ENCODE measurements around the gene IGF2R.

IGF2R gene

DNA sequence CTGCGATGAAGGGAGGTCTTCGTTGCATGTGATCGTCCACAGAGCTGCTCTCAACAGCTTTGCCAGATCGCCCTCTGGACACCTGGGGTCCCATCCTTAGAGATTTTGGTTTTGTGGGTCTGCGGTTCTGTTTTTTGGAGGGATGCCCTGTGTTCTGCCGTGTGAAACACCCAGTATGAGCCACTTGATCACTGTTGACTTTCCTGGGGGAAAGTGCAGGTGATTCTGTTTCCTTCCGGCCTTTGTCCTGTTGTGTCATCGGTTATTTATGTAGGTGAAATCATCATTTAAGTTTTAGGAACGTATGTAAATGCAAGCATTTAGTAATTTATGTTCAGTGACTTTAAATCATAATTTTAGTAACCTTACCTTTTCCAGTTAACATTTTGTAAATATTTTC lies 96.3 kb downstream of the IGF2R start:
- no peak for TF ChIP-seq EZH2 (IDR thresholded peaks at IDR 0.05; ENCODE audit: borderline replicate concordance, low read depth, low read length, severe bottlenecking)
- TF ChIP-seq, protein P1, sequence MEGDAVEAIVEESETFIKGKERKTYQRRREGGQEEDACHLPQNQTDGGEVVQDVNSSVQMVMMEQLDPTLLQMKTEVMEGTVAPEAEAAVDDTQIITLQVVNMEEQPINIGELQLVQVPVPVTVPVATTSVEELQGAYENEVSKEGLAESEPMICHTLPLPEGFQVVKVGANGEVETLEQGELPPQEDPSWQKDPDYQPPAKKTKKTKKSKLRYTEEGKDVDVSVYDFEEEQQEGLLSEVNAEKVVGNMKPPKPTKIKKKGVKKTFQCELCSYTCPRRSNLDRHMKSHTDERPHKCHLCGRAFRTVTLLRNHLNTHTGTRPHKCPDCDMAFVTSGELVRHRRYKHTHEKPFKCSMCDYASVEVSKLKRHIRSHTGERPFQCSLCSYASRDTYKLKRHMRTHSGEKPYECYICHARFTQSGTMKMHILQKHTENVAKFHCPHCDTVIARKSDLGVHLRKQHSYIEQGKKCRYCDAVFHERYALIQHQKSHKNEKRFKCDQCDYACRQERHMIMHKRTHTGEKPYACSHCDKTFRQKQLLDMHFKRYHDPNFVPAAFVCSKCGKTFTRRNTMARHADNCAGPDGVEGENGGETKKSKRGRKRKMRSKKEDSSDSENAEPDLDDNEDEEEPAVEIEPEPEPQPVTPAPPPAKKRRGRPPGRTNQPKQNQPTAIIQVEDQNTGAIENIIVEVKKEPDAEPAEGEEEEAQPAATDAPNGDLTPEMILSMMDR (IDR thresholded peaks at IDR 0.05; ENCODE audit: borderline replicate concordance, extremely low read depth, low read length, poor library complexity, severe bottlenecking), result no peak
- Histone ChIP-seq H3K9me3 (ENCODE audit: insufficient read depth, low read length, severe bottlenecking) (no peaks in the 10 kb centered on the region), H2AFZ (ENCODE audit: low read depth, low read length) (no peak overlapping the region), H3K9ac (ENCODE audit: low read depth, low read length) (no peak overlapping the region), H4K20me1 (ENCODE audit: insufficient read depth, low read length) (peaks cover 47% of the 10 kb centered on the region), H3K4me1 (ENCODE audit: insufficient read depth, low read length) (no peaks in the 10 kb centered on the region), H3K27me3 (ENCODE audit: insufficient read depth, low read length, poor library complexity) (no peaks in the 10 kb centered on the region), H3K36me3 (ENCODE audit: insufficient read depth, low read length) (peaks cover 88% of the 10 kb centered on the region), H3K79me2 (ENCODE audit: insufficient read depth, low read length) (peaks cover 3% of the 10 kb centered on the region; the same call in 1 of the 2 replicates), H3K4me3 (ENCODE audit: low read depth in 1 of 2, low read length in 2 of 2) (no peak overlapping the region), H3K27ac (ENCODE audit: low read length) (no peak overlapping the region), H3K4me2 (ENCODE audit: insufficient read depth, low read length) (no peak overlapping the region)
- no peak for DNase-seq
- ATAC-seq (ENCODE audit: insufficient read depth, low read depth), result no peak

DNA sequence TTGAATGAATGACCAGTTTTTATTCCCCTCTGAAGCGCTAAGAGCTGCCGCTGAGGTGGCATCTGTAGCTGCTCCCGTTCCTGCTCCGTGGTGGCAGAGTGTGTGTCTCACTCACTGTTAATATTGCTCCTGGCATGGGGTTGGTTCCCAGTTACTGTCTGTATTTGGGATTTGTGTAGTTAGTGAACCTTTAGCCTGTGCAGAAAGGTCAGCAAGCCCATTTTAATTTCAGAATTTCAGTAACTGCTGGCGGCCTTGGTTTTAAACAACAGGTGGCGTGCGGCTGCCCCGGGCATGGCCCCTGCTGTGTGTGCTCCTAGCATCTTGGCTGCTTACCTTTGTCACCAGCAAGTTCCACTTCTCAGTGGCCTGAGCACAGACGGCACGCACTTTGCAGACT lies 98.7 kb downstream of the IGF2R start:
- H2AFZ ChIP-seq (ENCODE audit: low read depth, low read length), result no peak overlapping the region
- H3K4me2 ChIP-seq (ENCODE audit: insufficient read depth, low read length), result no peak overlapping the region
- no peaks in the 10 kb centered on the region for H3K27me3 ChIP-seq (ENCODE audit: insufficient read depth, low read length, poor library complexity)
- H4K20me1 ChIP-seq (ENCODE audit: insufficient read depth, low read length), result peaks cover 60% of the 10 kb centered on the region
- no peaks in the 10 kb centered on the region for H3K9me3 ChIP-seq (ENCODE audit: insufficient read depth, low read length, severe bottlenecking)
- peaks cover 3% of the 10 kb centered on the region; the same call in 1 of the 2 replicates for H3K79me2 ChIP-seq (ENCODE audit: insufficient read depth, low read length)
- no peak overlapping the region for H3K4me3 ChIP-seq (ENCODE audit: low read depth in 1 of 2, low read length in 2 of 2)
- ATAC-seq (ENCODE audit: insufficient read depth, low read depth) (no peak), DNase-seq (no peak)
- TF ChIP-seq, protein P1 (IDR thresholded peaks at IDR 0.05; ENCODE audit: borderline replicate concordance, extremely low read depth, low read length, poor library complexity, severe bottlenecking), result no peak
- no peak for TF ChIP-seq EZH2 (IDR thresholded peaks at IDR 0.05; ENCODE audit: borderline replicate concordance, low read depth, low read length, severe bottlenecking)
- peaks cover 90% of the 10 kb centered on the region for H3K36me3 ChIP-seq (ENCODE audit: insufficient read depth, low read length)
- H3K27ac ChIP-seq (ENCODE audit: low read length), result no peak overlapping the region
- H3K9ac ChIP-seq (ENCODE audit: low read depth, low read length), result no peak overlapping the region
- no peaks in the 10 kb centered on the region for H3K4me1 ChIP-seq (ENCODE audit: insufficient read depth, low read length)

DNA sequence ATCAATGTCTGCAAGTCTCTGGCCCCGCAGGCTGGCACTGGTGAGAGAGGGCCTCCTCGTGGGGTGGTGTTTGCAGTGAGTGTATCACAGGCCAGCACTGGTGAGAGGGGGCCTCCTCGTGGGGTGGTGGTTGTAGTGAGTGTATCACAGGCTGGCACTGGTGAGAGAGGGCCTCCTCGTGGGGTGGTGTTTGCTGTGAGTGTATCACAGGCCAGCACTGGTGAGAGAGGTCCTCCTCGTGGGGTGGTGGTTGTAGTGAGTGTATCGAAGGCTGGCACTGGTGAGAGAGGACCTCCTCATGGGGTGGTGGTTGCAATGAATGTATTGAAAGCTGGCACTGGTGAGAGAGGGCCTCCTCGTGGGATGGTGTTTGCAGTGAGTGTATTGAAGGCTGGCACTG lies 99.5 kb downstream of the IGF2R start:
- H3K79me2 ChIP-seq (ENCODE audit: insufficient read depth, low read length), result peaks cover 3% of the 10 kb centered on the region; the same call in 1 of the 2 replicates
- H3K27ac ChIP-seq (ENCODE audit: low read length), result peak overlapping the region; percentile 23
- H3K9me3 ChIP-seq (ENCODE audit: insufficient read depth, low read length, severe bottlenecking), result no peaks in the 10 kb centered on the region
- TF ChIP-seq, protein P1 (IDR thresholded peaks at IDR 0.05; ENCODE audit: borderline replicate concordance, extremely low read depth, low read length, poor library complexity, severe bottlenecking), result no peak
- TF ChIP-seq EZH2 (IDR thresholded peaks at IDR 0.05; ENCODE audit: borderline replicate concordance, low read depth, low read length, severe bottlenecking), result no peak
- H3K4me2 ChIP-seq (ENCODE audit: insufficient read depth, low read length), result no peak overlapping the region
- ATAC-seq (ENCODE audit: insufficient read depth, low read depth) (no peak), DNase-seq (no peak)
- no peak overlapping the region for H2AFZ ChIP-seq (ENCODE audit: low read depth, low read length)
- no peaks in the 10 kb centered on the region for H3K4me1 ChIP-seq (ENCODE audit: insufficient read depth, low read length)
- no peak overlapping the region for H3K4me3 ChIP-seq (ENCODE audit: low read depth in 1 of 2, low read length in 2 of 2)
- H4K20me1 ChIP-seq (ENCODE audit: insufficient read depth, low read length), result peaks cover 66% of the 10 kb centered on the region
- no peaks in the 10 kb centered on the region for H3K27me3 ChIP-seq (ENCODE audit: insufficient read depth, low read length, poor library complexity)
- H3K9ac ChIP-seq (ENCODE audit: low read depth, low read length), result no peak overlapping the region
- peaks cover 91% of the 10 kb centered on the region for H3K36me3 ChIP-seq (ENCODE audit: insufficient read depth, low read length)

- Histone ChIP-seq H3K27ac (ENCODE audit: low read length) (no peak overlapping the region), H3K4me2 (ENCODE audit: insufficient read depth, low read length) (no peak overlapping the region), H3K4me3 (ENCODE audit: low read depth in 1 of 2, low read length in 2 of 2) (no peak overlapping the region), H3K36me3 (ENCODE audit: insufficient read depth, low read length) (peaks cover 91% of the 10 kb centered on the region), H2AFZ (ENCODE audit: low read depth, low read length) (no peak overlapping the region), H3K4me1 (ENCODE audit: insufficient read depth, low read length) (no peaks in the 10 kb centered on the region), H3K9me3 (ENCODE audit: insufficient read depth, low read length, severe bottlenecking) (no peaks in the 10 kb centered on the region), H3K27me3 (ENCODE audit: insufficient read depth, low read length, poor library complexity) (no peaks in the 10 kb centered on the region), H3K79me2 (ENCODE audit: insufficient read depth, low read length) (peaks cover 3% of the 10 kb centered on the region; the same call in 1 of the 2 replicates), H3K9ac (ENCODE audit: low read depth, low read length) (no peak overlapping the region), H4K20me1 (ENCODE audit: insufficient read depth, low read length) (peaks cover 62% of the 10 kb centered on the region)
- peak; percentile 56 for DNase-seq
- ATAC-seq (ENCODE audit: insufficient read depth, low read depth), result peak; percentile 89
- TF ChIP-seq EZH2 (IDR thresholded peaks at IDR 0.05; ENCODE audit: borderline replicate concordance, low read depth, low read length, severe bottlenecking), result no peak
- TF ChIP-seq, protein P1 (IDR thresholded peaks at IDR 0.05; ENCODE audit: borderline replicate concordance, extremely low read depth, low read length, poor library complexity, severe bottlenecking), result no peak
Observed at GRCh38 chr6:160069050-160069454, 100.2 kb downstream of the IGF2R start.
